T47D (cell line): ENCODE measurements around the gene RNU5B-1.

Experiments
- DNase-seq, 2 experiments: peaks; one replicate each; pipeline versions ENCODE4 v3.0.0 to v3.0.0-alpha.2; 2011 to 2012; ENCODE audit warnings: low read depth in 1 of 2, low spot score in 1 of 2
- JUND ChIP-seq: IDR thresholded peaks from 2 replicates; pipeline ENCODE4 v1.6.1; 2012; ENCODE audit warnings: low read depth
- in situ Hi-C: cut with HindIII; loops from 2 replicates; pipeline ENCODE4 v1.10.0; 2016; ENCODE audit warnings: low sequenced_read_pairs, low pct_unique_long_range_greater_than_20kb

RNU5B-1 gene

DNA sequence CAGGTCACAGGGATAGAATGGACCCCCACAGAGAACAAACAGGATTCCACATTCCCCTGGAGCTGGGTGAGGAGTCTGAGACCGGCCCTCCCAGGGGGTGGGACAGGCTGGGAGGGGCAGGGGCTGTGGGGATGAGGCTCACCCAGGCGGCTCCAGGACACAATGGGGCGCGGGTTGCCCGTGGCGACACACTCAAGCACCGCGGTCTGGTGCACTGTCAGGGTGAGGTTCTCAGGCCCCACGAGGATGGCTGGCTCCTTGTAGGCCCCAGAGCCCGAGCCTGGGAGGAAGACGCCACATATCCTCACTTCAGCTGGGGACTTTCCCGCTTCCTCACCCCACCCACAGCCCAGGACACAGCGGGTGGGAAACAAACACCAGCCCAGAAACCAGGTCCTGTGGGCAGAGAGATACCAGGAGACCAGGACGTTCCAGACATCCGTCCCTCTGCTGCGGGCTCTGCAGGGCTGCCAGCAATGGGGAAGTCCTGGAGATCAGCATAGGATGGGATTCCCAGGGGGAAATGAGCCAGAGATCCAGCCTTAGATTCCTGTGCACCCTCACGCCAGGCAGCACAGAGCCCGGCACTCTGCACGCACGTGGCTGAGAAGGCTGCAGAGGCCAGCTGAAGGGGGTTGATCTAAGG, 30.2 kb downstream of the RNU5B-1 start:
- no peak for DNase-seq
- TF ChIP-seq JUND = no peak
- in situ Hi-C loops = no loop called here

DNA sequence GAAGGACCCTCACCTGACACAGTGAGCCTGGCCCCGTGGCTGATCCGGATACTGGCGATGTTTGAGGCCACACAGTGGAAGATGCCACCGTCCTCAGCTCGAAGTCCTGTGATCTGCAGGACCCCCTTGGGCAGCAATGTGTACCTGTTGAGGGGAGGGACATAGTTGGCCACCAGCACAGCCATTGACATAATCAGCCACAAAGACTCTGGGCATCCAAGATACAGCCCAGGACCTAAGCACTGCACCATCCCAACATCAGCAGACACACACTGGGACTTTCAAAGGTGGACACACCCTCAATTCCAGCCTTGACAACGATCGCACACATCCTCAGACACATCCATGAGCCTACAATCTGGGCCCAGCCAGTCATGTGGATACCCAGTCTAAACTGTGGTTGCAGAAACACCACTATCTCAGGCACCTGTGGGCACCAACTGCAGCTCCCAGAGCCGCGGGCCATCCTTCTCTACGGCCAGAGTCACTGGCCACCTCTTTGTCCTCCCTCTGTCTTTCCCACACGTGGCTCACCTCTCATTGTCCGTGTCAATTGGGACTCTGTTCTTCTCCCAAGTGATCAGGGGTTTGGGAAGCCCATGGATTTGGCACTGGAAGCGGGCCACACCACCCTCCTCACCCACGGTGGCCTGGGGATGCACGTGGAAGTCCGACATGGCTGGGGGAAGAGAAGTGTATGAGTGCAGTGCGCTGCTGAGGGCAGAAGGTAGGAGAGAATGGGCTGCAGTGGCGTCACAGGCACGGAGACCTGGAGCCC, 31.0 kb downstream of the RNU5B-1 start:
- in situ Hi-C loops = no loop called here
- DNase-seq = no peak
- TF ChIP-seq JUND = no peak

DNA sequence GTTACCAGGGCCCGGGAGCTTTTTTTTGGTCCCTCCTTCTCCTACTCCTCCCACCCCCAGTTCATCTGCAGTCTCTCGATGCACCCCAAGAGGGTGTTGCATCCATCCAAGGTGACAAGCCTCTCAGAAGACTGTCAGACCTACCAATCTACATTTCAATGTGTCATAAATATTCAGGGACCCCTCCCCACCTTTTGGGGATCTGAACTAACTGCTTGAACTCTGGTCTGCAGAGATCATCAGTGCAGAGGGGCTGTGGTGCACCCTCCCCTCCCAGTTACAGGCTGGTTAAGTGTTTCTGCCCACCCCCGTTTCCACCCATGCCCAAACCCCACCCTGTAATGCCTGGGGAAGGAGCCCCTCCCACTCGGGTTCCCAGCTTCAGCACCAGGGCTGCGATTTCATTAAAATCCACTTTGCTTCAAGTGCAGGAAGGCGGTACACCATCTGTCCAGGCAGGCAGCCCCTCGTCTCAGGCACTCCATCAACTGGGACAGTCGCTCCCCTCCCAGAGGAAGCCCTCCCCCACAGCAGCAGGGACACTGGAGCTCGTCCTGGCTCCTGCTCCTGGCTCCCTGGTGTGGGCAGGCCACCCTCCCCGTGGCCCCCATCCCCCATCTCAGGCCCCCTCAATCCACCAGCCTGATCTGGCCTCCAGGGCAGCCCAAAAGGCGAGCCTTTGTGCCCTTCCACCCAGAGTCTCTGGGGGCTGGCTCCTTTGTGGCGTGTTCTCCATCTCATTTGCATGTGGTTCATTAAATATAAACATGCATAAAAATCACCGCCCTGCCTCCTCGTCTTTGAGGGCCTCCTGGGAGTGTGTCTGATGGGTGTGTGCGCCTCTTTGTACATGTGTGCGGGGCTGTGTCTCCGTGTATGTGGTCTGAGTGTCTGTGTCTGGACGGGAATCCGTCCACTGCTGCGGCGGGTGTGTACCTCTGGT, 32.3 kb downstream of the RNU5B-1 start:
- no peak for DNase-seq
- in situ Hi-C loops = no loop called here

DNA sequence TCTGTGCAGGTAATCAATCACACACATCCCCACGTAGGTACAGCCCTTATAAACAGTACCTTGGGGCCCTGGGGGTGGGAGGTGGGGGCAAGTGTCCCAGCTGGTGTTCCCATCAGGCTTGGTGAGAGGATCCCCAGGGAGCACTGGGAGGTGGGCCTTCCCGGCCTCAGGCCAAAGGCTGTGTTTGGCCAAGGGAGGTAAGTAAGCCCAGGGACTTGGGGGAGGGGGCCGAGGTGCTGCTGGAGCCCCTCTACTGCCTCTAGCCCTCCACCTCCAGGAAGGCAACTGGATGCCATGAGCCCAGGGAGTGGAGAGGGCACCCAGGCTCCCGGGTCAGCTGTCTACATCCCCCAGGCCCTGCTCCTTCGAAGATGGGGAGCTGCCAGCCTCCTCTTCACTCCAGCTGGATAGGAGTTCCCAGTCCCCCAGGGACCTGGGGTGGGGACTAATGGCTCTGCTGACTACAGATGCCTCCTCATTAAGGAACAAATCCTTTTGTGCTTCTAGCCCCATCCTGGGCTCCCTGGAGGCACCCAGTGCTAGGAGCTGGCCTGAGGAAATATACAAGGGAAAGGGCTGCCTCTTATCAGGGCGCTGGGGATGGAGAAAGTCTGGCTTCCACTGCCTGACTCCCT, 33.1 kb downstream of the RNU5B-1 start:
- in situ Hi-C loops = no loop called here
- no peak for TF ChIP-seq JUND
- no peak for DNase-seq

More for the DNA sequence above, 32.3 kb downstream of the RNU5B-1 start:
- no peak for TF ChIP-seq JUND

DNA sequence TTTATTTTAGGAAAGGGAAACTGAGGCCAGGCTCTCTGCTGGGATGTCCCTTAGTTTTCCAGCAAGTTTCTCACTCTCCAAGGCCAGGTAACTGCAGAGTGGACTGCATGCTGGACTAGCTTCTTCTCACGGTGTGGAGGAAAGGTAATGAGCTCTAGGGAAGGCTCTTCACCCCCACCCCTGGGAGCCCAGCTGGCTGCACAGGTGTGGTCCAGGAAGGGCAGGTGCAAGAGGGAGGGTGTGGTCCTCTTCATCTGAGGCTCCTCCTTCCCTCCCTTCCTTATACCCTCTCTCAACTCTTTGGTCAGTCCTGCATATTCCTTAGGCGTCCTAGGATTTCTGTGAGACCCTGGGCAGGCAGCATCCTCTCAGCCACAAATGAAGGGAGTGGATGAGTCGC, 33.9 kb downstream of the RNU5B-1 start:
- no peak for TF ChIP-seq JUND
- no peak for DNase-seq
- in situ Hi-C loops = no loop called here

DNA sequence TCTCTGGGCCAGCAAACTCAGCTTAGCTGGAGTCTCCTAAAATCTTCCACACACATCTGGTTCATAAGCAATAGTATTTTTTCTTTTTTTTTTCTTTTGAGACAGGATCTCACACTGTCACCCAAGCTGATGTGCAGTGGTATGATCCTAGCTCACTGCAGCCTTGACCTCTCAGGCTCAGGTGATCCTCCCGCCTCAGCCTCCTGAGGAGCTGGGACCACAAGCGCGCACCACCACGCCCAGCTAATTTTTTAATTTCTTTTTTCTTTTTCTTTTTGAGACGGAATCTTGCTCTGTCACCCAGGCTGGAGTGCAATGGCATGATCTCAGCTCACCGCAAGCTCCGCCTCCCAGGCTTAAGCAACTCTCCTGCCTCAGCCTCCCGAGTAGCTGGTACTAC, 34.3 kb downstream of the RNU5B-1 start:
- TF ChIP-seq JUND = no peak

DNA sequence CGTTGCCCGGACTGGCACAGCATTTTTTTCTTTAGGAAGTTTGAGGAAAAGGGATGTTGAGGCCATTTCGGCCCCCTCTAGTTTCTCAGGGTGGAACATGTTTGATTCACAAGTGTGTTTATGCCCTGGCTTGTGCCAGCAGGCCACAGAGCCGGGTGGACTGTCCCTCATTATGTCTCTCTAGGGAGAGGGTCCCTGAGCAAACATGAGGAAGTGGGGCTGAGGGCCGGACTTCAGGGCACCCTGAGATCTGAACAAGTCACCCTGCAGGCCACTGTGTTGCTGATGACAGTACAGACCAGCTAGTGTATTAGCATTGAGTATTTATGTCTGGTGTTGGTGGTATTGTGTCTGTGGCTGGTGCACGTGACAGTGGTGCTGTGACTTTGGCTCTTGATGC, 34.9 kb downstream of the RNU5B-1 start:
- in situ Hi-C loops = no loop called here
- DNase-seq = no peak
- no peak for TF ChIP-seq JUND

More for the DNA sequence above, 34.3 kb downstream of the RNU5B-1 start:
- in situ Hi-C loops = no loop called here
- DNase-seq = no peak

DNA sequence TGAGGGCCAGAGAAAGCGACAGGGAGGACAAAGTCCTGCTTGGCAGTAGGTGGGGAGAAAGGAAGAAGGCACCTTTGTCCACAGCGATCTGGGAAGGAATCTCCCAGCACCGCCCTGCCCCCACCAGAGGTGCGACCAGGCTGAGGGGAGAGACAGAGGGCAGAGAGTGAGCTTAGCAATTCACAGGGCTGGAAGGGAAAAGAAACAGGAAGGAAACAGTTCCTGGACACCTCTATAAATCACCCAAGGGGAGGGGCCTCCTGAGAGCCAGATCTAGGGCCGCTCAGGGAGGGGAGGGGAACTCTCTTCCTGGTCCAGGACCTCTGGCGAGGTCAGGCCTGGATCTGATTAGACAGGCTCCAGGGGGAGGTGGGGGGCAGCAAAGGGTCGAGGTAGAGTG, 35.4 kb downstream of the RNU5B-1 start:
- in situ Hi-C loops = no loop called here
- TF ChIP-seq JUND = no peak
- DNase-seq = no peak

DNA sequence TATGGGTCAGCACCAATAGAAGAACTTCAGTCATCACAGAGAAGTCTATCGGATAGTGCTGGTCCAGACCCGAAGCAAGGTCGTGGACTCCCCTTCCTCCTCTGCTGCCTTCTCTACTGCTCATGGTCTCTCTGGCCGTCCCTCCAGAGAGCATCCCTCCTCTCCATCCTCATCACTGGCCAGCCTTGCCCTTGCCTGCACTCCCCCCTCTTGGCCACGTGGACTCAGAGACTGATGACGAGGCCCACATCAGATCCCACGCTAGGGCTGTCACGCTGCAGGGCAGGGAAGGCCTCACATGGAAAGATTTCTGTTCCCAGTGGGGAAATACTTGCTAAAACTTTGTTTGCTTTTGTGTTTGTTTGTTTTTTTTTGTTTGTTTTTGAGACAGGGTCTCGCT, 38.0 kb downstream of the RNU5B-1 start:
- in situ Hi-C loops = no loop called here
- no peak for TF ChIP-seq JUND

DNA sequence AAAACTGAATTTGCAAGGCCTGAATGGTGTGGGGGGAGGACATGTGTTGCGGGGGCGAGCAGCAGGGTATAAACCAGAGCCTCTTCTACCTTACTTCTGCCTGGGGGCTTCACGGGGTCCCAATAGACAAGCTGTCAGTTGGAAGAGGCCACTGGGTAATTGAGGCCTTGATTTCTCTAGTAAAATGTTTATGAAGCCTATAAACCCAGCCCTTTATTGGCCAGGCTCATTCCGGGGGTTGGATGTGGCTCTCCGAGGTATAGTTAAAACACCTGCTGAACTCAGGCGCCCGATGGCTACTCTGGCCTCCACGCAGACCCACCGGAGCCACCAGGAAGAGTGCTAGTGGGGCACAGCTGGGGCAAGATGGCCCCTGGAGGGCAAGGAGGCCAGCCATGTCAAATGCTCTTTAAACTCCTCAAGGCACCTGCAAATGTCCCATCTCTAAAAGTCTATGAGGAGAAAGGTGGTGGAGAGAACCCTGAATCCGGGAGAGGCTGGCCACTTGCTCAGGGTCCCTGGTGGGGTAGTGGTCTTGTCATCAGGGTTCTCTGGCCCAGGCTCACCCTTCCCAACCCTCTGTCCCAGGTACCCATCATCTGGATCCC, 39.0 kb downstream of the RNU5B-1 start:
- in situ Hi-C loops = no loop called here
- TF ChIP-seq JUND = no peak
- no peak for DNase-seq

More for the DNA sequence above, 38.0 kb downstream of the RNU5B-1 start:
- no peak for DNase-seq

DNA sequence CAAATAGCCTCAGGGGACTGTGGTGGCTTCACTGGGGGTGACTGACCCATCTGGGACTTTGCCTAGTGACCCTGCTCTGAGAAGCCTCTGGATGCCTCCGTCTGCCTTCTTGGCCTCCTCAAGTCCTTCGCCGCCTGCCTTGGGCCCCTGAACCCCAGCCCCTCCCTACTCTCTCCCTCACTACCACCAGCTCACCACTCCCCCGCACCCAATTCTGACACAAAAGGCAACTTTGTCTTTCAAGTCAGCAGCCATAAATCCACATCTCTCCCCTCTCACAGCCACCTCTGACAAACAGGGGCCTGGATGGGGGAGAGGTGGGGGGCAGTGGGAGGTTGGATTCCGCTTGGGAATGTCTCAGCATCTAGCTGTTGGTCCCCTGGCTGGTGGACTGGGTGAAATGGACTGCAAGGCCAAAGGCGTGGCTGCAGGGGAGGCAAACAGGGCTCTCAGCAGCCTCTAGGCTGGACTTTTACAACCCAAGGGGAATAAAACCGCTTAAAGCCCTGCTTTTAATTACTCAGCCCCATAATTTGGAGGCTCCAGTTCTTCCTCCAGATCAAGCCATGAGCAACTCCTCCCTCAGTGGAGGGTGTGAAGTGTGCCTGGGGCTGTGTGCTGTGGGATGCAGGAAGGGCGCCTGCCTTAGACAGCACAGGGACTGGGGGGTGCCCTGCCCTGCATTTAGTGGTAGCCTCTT, 39.9 kb downstream of the RNU5B-1 start:
- no peak for DNase-seq
- TF ChIP-seq JUND = no peak
- in situ Hi-C loops = no loop called here

DNA sequence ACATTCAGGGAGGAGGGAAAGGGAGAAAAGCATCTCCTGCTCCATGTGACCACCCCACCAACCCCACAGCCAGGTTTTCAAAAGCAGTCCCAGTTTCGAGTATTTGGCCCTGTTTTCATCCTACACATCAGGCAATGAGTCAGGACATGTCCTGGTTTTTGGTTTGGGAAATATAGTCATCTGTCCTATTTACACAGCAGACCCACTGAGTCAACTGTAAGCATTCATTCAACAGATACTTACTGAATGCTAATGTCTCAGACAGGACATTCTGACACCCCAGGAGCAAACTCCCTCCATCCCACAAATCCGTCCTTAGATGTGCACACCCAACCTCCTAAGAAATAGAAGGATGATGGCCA, 40.4 kb downstream of the RNU5B-1 start:
- TF ChIP-seq JUND = no peak
- in situ Hi-C loops = no loop called here
- no peak for DNase-seq
